Smooth muscle cell (in vitro differentiated cells): ENCODE data around the gene HMGB1. TPM values are rescaled to one million over a fixed set of nuclear protein-coding genes. Genes with fewer than 3 reads are reported as not detected.

Source experiments
- DNase-seq: peaks from one replicate; lab custom pipeline; 2025; ENCODE audit not compliant: unreplicated experiment; lab: John Stamatoyannopoulos, UW
- H2AFZ ChIP-seq: fragments of 200-600 bp; sonication (generic); 2 replicates; pipeline ENCODE4 v1.6.0; 2016; ENCODE audit warnings: antibody characterized with exemption, low read depth, mild to moderate bottlenecking
- H3F3A ChIP-seq: fragments of 200-600 bp; sonication (generic); 2 replicates; pipeline ENCODE4 v1.6.0; 2017; ENCODE audit warnings: antibody characterized with exemption, low read depth
- H3K27ac ChIP-seq: fragments of 200-600 bp; sonication (generic); 2 replicates; pipeline ENCODE4 v1.5.1; 2016; ENCODE audit warnings: low read depth, mild to moderate bottlenecking
- H3K27me3 ChIP-seq: fragments of 200-600 bp; sonication (generic); 2 replicates; pipeline ENCODE4 v1.6.1; 2016; ENCODE audit warnings: low read depth, mild to moderate bottlenecking
- H3K36me3 ChIP-seq: fragments of 200-600 bp; sonication (generic); 2 replicates; pipeline ENCODE4 v1.5.1; 2016; ENCODE audit warnings: low read depth
- H3K4me1 ChIP-seq: fragments of 200-600 bp; sonication (generic); 2 replicates; pipeline ENCODE4 v1.5.1; 2016; ENCODE audit warnings: low read depth
- H3K4me2 ChIP-seq: fragments of 200-600 bp; sonication (generic); 2 replicates; pipeline ENCODE4 v1.6.0; 2016; ENCODE audit warnings: mild to moderate bottlenecking
- H3K4me3 ChIP-seq: fragments of 200-600 bp; sonication (generic); 2 replicates; pipeline ENCODE4 v1.5.1; 2016; ENCODE audit warnings: mild to moderate bottlenecking
- H3K79me2 ChIP-seq: fragments of 200-600 bp; sonication (generic); 2 replicates; pipeline ENCODE4 v1.6.0; 2016; ENCODE audit warnings: low read depth, mild to moderate bottlenecking
- H3K9ac ChIP-seq: fragments of 200-600 bp; sonication (generic); 2 replicates; pipeline ENCODE4 v1.6.0; 2016; ENCODE audit warnings: low read depth
- H3K9me3 ChIP-seq: fragments of 200-600 bp; sonication (generic); replicated peaks from 2 replicates; pipeline ENCODE4 v1.5.1; 2016; ENCODE audit warnings: low read depth
- H4K20me1 ChIP-seq: fragments of 200-600 bp; sonication (generic); 2 replicates; pipeline ENCODE4 v1.6.0; 2016; ENCODE audit warnings: low read depth
- WGBS: methylation state at CpG from one replicate; pipeline ENCODE4 v1.1.7; 2016; ENCODE audit warnings: low lambda C conversion rate; 5-methylcytosine and 5-hydroxymethylcytosine counted together
- polyA plus RNA-seq: library from polyadenylated mRNA; unstranded; fragments of >200 nt; fragmentation: Nextera tagmentation; extraction: Ambion mirVana; gene quantifications from 2 replicates; pipeline ENCODE4 v1.2.1, GENCODE V29; 2016
- total RNA-seq: library from RNA; depleted of rRNA; stranded (reverse); fragments of >200 nt; gene quantifications from 2 replicates; pipeline ENCODE4 v1.2.3, GENCODE V29; 2014
- TF ChIP-seq, protein P1 (sequence below): fragments of 200-600 bp; sonication (generic); IDR thresholded peaks from 2 replicates; pipeline ENCODE4 v1.5.1; 2017; ENCODE audit warnings: borderline replicate concordance, mild to moderate bottlenecking, antibody characterized with exemption; ENCODE audit not compliant: insufficient read depth, poor library complexity, severe bottlenecking

The HMGB1 gene
- total and polyA plus RNA-seq, 2 experiments from 2014 or later: 581 to 627 TPM

DNA sequence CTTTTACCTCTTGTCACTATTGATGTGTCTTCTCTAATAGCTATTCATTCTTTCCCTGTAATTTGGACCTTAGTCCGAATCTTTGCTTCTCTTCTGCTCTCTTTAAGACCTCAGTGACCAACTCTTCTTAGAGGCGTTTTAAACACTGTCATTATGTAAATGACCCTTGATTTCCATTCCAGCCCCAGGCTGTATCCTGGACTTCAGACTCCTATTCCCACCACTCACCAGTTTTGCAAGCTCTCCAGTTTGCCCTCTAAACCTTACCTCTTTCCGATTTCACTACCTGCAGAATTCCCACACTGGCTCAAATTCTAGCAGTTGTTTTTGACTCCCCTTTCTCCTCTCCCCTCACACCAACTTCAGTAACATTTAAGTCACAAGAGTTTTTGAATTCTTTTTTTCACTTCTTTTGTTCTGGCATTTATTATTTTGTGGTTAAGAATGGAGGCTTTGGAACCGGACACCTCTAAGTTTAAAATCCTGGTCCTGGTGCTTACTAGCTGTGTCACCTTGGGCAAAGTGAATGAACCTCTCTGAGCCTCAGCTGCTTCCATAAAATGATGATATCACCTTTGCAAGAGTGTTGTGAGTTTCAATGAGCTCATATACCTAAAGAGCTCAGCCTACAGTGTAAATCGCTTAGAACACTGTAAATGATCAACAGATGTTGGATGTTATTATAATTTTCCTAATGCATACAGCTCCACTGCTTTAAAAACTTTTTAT is 13.6 kb upstream of the HMGB1 start:
- no peak overlapping the region for H3K4me2 ChIP-seq
- TF ChIP-seq, protein P1, sequence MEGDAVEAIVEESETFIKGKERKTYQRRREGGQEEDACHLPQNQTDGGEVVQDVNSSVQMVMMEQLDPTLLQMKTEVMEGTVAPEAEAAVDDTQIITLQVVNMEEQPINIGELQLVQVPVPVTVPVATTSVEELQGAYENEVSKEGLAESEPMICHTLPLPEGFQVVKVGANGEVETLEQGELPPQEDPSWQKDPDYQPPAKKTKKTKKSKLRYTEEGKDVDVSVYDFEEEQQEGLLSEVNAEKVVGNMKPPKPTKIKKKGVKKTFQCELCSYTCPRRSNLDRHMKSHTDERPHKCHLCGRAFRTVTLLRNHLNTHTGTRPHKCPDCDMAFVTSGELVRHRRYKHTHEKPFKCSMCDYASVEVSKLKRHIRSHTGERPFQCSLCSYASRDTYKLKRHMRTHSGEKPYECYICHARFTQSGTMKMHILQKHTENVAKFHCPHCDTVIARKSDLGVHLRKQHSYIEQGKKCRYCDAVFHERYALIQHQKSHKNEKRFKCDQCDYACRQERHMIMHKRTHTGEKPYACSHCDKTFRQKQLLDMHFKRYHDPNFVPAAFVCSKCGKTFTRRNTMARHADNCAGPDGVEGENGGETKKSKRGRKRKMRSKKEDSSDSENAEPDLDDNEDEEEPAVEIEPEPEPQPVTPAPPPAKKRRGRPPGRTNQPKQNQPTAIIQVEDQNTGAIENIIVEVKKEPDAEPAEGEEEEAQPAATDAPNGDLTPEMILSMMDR: no peak
- no peaks in the 10 kb centered on the region for H3K79me2 ChIP-seq
- H3K36me3 ChIP-seq: no peaks in the 10 kb centered on the region
- no peaks in the 10 kb centered on the region for H3K4me1 ChIP-seq
- H3K9ac ChIP-seq: no peak overlapping the region
- H3K4me3 ChIP-seq: no peak overlapping the region
- no peaks in the 10 kb centered on the region for H3K27me3 ChIP-seq
- no peaks in the 10 kb centered on the region for H3F3A ChIP-seq
- 53% methylated on average over 5 of the region's 5 CpGs for WGBS
- no peak overlapping the region for H3K27ac ChIP-seq
- no peaks in the 10 kb centered on the region for H4K20me1 ChIP-seq
- no peaks in the 10 kb centered on the region for H3K9me3 ChIP-seq
- H2AFZ ChIP-seq: no peak overlapping the region
- no peak for DNase-seq

DNA sequence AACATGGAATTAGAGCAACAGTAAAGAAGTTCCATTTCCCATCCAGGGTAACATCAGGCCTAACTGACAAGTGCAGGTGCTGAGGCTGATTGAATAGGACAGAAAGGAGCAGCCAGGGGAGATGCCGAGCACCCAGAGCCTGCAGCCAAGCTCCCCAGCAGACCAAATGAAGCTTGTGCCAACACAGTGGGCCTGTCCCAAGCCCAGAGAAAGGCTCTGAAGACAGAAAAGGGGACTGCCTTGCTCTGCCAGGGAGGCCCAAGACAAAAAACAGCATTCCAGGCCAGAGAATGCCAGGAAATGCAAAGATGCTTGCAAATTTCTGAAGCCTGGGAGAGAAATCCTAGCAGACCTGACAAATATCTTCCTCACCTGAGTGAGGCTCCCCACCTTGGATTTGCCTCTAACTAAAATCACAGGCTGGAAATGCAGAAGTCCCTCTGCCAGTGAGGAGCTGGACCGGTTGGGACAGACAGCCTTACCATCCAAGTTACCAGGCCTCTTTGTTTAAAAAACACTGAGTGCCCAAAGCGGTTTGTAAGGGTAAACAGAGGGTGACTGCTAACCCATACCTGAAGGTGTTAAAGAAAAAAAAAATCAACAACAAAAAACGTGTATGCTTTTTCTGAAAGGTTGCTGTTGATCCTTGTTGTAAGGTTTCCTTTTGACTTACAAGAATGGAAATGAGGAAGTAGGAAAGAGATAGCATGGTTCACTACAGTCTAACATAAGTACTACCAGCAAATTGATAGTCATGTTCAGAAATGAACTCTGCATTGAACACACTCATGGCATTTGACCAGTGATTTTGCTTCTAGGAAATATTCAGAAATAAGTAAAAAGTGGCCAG is 11.8 kb upstream of the HMGB1 start:
- Histone ChIP-seq H3K36me3 (no peaks in the 10 kb centered on the region), H4K20me1 (no peaks in the 10 kb centered on the region), H3K79me2 (no peaks in the 10 kb centered on the region), H2AFZ (no peak overlapping the region), H3K4me2 (no peak overlapping the region), H3K27ac (no peak overlapping the region), H3K4me3 (no peak overlapping the region), H3F3A (no peaks in the 10 kb centered on the region), H3K4me1 (no peaks in the 10 kb centered on the region), H3K9ac (no peak overlapping the region), H3K27me3 (no peaks in the 10 kb centered on the region), H3K9me3 (no peaks in the 10 kb centered on the region)
- TF ChIP-seq, protein P1: no peak
- DNase-seq: no peak
- 63% methylated on average over 4 of the region's 4 CpGs for WGBS

DNA sequence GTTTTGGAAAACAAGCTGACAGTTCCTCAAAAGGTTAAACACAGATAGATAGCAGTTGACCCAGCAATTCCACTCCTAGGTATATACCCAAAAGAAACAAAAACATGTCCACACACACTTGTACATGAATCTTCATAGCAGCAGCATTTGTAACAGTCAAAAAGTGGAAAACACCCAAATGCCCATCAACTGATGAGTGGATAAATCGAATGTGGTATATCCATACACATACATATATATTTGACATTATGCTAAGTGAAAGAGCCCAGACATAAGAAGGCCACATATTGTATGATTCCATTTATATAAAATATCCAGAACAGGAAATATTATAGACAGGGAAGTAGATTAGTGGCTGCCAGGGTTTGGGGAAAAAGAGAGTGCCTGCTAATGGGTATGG is 7.9 kb upstream of the HMGB1 start:
- Histone ChIP-seq H3F3A (no peaks in the 10 kb centered on the region), H3K36me3 (no peaks in the 10 kb centered on the region), H2AFZ (no peak overlapping the region), H3K79me2 (no peaks in the 10 kb centered on the region), H3K4me3 (no peak overlapping the region), H4K20me1 (no peaks in the 10 kb centered on the region), H3K9ac (no peak overlapping the region), H3K9me3 (no peaks in the 10 kb centered on the region), H3K27ac (no peak overlapping the region), H3K4me1 (no peaks in the 10 kb centered on the region), H3K27me3 (no peaks in the 10 kb centered on the region), H3K4me2 (no peak overlapping the region)
- no peak for DNase-seq
- TF ChIP-seq, protein P1: no peak
- WGBS: 91% methylated on average over 1 of the region's 1 CpG
